Skin of body (tissue), 2 donors: ENCODE data around the gene LEFTY1. TPM values are rescaled to one million over a fixed set of nuclear protein-coding genes. Genes with fewer than 3 reads are reported as not detected.

Experiments used
- DNase-seq: peaks from one replicate; lab custom pipeline; 2025; lab: John Stamatoyannopoulos, UW
- total RNA-seq: library from RNA; depleted of rRNA; stranded (reverse); fragments of >200 nt; gene quantifications from one replicate; pipeline ENCODE4 v1.2.3, GENCODE V29; 2014

The LEFTY1 gene
- total RNA-seq, 1 donor from 2014 or later, result 0.30 TPM

DNA sequence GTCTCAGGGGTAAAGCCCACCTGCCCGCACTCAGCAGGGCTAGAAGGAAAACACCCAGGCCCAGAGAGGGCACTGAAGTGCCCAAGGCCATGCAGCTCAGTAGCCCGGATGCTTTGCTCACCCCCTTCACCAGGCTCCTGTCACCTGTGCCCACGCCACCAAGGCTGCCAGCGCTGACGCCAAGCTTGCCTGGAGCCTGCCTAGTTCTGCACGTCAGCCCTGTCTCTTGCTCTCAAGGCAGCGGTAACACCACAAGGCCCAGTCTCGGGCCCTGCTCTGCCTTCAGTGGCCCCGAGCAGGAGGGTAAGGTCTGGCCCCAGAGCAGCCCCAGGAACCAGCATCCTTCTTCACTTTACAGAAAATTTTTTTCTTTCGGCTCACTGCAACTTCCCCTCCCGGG lies 14.5 kb downstream of the LEFTY1 start:
- DNase-seq, result no peak

DNA sequence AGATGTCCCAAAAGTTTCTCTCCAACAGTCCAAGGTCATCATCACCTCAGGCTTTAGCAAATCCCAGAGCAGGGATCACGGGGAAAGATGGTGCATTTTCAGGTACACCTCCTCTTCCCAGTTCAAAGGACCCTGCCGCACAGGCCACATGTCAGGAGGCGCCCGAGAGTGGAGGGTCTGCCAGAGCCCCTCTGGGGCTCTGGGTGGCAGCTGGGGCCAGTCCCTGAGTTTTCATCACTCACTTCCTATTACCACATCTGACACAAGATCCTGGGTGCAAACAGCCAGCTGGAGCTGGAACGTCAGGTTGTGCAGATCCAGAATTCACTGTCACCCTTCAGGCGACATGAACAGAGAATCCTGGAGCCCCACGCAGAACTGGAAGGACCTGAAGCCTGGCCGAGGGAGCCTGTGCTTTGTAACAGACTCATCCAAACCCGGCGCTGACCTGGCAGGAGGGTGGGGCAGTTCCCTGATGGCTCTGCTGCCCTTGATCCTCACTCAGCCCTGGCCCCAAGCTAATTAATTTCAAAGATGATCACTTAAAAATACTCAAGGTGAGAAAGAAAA lies 15.6 kb downstream of the LEFTY1 start:
- DNase-seq, result no peak

DNA sequence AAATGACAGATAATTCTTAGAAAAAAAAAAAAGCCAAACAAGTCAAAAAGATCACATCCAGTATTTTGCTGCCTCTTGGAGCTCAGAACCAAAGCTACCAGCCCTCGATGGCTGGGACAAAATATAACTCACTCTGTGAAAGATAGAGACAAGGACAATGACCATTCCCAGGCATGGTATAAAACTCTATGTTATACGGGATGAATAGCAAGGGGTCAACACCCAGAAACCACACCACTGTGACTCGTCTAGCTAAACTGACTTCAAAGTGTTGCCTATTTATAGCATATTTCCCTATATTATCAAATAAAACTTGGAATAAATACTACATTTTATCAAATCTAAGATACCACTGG lies 16.9 kb downstream of the LEFTY1 start:
- no peak for DNase-seq

DNA sequence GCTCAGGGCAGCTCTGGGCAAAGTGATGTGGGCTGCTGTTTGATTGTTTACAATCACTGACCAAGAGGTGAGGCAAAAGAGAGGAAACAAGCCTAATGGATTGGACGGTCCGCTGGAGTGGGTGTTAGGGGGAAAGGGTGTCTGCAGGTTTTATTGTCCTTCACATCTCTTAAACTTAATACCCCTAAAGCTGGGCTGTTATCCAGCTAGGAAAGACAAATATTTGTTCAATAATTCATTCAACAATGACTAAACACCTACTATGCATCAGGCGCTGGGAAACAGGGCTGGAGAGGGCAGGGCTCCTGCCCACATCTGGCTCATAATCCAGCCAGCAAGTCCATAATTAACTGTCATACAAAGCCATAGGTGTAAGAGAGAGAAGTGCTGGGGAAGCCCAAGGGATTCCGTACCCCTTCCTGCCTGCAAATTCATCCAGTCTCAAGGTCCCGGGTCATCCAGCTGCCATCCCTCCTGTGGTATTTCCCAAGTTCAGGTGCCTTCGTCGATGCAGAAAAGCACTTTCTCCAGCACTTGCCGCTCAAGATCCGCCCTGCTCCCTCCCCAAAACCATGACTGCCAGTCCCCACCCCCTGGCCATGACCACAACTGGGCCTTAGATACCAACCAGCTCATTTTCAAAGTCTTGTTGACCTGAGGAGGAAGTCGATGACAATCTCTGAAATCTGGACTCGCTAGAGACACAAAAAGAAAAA lies 17.4 kb downstream of the LEFTY1 start:
- DNase-seq, result no peak

DNA sequence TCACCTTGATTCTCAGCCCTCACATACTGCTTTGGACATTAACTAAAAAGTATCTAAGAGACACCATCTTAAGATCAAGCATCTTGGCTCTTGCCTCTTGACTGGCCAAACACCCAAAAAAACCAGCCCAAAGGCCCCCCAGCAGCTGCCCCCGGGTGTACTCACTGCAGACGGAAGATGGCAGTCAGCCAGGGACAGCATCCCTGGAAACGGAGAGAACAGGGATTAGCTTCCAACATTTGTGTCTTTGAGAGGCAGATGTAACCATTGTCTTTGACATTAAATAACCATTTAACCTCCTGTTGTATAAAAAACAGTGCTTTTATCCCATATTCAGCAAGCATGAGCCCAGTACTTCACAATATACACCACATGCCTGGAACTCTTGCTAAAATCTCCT lies 18.0 kb downstream of the LEFTY1 start:
- DNase-seq, result no peak

DNA sequence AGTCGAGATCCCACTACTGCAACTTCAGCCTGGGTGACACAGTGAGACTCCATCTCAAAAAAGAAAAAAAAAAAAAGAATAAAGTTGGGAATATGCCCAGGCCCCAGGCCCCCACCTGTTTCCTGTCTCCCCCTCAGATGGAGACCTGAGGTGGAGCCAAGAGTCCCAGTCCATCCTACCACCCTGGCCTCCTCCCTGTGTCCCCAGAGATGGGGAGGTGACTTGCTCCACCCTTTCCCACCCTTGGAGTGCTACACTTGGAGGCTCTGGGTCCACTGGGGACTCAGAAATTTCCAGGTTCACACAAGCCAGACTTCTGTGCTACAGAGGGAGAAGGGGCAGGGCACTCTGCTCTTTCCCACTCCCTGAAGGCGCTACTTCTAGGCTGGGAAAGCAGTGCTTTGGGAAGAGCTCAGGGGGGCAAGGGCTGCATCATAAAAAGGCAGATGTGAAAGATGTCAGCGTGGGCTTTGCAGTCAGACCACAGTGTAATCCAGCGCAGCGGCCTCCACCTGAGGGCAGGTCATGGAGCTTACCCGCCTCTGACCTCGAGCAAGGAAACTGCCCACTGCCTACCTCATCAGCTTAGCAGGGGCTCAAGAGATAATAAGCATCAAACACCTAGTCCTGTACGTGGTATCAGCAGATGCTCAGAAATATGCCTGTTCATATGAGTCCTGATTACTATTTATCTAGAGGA lies 20.2 kb downstream of the LEFTY1 start:
- no peak for DNase-seq

DNA sequence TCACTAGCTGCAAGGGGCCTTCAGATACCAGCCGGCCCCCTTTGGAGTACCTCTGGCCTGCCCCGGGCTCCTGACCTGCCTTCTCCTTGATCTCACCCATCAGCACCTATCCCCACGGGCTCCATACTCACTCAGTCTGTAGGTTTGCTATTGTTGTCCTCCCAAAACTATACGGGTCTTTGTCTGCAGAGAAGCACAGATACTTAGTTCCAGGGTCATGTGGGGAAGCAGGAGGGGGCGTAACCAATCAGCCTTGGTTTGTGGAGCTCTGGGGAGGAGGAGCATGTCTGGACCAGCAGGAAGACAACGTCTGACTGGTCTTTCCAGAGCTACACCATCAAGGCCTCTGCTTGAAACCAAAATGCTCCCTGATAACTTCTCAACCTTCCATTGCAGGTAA lies 22.0 kb downstream of the LEFTY1 start:
- DNase-seq, result no peak

DNA sequence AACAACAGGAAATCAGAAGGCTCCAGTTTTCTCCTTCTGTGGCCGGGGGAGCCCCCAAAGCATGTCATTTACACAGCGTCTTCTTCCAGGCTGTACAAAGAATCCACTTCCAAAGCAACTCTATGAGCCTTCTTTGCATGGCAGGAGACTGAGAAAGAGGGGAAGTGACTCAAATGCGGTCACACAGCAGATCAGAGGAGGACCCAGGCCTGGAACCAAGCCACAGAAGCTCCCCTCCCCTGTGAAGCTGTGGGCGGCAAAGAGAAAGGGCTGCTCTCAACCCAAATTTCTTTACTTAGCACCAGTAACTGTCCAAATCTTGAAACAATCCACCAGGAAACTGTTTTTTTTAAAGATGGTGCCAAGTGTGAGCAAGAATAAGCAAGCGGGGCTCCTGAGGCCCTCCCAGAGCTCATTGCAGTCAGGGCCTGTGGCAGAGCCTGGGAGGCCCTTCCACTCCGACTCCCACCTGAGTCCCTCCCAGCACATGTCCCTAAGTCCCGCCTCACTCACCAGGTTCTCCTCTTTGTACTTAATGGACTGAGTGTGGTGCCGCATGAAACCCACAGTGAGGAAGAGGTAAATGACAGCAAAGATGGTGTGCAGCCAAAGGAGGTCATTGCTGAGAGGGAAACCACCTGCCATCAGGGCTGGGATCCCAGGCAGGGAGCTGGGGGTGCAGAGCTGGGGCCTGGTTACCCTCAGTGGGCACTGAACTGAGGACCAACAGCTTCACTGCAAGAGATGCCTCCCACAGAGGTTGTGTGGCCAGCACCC lies 22.7 kb downstream of the LEFTY1 start:
- no peak for DNase-seq

DNA sequence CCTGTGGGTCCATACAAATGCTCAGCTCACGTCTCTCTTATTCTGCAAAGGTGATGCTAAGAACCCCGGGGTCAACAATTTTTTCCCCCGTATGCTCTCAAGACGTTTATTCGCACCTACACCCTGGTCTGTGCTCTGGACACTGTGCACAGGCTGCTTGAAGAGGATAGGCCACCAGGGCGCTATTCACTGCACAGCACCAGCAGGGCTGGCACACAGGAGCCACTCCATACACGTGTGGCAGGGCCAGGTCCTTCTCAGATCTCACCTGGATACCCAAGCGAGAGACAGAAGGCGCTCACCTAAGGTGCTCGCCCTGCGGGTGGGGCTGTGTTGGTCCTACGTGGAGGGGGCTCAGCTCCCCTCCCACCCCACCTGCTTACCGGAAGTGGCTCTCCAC lies 23.4 kb downstream of the LEFTY1 start:
- no peak for DNase-seq

DNA sequence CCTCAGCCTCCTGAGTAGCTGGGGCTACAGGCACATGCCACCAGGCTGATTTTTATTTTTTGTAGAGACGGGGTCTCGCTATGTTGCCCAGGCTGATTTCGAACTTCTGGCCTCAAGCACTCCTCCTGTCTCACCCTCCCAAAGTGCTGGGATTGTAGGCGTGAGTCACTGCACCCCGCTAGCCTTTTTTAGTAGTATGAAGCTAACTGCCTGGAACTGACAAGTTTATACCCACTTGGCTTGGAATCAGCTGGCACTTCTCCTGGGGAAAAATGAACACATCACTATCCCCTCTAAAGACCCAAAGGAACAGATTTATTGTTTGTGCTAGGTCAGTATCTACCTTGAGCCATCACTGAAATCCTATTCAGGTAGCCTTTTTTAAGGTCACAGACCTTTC lies 25.8 kb downstream of the LEFTY1 start:
- no peak for DNase-seq

DNA sequence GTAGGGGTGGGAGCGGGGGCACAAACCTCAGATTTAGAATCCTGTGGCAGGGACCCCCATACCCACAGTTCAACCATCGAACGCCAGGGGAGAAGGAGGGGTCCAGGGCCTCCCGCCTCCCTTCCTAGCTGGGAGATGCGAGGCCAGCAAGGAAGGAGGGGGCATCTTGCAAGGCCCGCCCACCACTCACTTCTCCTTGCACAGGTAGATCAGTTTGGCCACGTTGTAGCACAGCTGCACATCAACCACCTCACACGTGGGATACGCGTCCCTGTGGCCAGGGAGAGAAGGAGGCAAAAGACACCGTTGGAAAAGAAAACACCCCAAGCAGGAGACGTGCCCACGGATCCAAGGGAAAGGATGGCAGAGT lies 26.4 kb downstream of the LEFTY1 start:
- DNase-seq, result no peak

DNA sequence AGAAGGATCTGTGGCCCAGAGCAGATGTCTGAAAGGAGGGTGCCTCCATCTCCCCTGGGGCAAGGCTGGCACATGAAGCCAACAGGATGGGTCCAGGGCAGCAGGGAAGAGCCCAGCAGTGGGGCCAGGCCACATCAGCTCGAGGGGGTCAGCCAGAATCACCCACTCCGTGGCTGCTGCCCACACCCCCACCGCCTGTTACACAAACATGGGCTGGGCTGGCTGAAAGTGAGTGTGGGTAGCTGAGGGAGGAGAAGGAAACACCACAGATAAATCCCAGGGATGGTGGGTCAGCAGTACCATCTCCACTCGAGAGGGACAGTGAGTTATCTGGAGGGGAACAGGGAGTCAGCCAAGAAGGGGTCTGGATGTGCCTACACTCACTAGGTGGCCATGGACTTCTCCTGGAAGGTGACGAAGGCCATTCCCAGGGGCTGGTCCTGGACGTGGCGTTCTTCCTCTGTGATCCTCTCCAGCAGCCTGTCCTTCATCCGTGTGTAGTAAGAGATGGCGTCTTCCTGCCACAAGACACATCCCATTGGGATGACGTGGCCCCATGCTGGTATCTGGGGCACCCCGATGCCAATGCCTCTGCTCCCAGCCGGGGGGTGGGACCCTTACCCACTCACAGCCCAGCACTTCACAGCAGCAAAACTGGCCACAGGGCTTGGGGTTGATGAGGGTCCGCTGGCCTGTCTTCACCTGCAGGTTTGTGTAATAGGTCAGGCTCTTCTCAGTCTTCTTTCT lies 26.9 kb downstream of the LEFTY1 start:
- no peak for DNase-seq

DNA sequence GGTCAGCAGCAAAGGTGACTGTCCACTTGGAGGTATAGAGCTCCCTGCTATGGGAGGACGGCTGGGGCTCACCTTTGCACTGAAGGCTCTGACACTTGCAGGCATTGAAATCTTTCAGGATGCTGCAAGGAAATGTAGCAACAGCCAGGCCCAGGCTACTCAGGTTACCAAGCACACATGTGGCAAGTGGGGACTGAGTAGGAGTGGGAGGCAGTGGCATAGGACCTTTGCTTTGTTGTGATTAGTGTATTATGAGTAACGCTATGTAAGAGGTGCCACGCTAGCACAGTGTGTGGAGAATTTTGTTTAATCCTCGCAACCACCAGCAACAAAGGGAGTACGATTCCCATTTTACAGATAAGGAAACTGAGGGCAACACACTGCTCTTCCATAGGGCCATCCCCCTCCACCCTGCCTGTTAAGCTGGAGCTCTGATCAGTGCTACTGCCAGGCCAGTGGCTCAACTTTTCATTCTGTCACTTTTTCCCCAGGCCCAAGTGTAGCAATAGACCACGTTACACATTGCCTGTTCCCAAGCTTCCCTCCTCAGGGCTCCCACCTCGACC lies 28.0 kb downstream of the LEFTY1 start:
- no peak for DNase-seq

DNA sequence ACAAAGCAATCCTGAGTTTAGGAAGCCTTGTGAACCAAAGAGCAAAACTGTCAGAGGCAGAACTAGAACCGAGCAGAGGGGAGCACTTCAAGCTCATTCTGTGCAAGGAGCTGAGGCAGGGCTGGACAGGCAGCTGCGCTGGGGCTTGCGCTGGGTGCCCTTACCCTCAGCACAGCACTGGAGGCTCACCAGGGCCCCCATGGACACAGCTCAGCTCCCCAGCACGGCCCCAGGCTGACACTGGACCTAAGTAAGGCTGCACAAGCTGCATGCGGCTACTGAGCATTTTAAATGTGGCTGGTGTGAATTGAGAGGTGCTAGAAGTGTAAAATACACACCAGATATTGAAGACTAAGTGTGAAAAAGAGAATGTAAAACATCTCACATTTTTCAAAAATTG lies 28.8 kb downstream of the LEFTY1 start:
- no peak for DNase-seq

DNA sequence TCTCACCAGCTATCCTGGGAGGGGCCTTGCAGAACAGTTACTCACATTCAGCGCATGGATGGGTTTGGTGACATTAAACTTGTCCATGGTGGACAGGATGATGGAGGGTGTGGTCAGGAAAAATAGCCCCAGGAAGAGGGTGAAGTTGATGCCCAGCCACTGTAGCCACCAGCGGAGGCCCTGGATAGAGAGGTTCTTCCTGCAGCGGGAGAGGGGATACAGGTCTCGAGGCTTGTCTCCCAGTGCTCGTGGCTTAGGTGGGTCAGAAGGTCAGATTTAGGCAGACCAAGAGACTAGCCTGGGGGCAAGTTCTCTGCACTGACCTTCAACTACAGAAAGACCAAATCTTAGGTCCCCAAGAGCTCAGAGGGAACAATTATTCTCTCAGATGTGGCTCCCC lies 29.8 kb downstream of the LEFTY1 start:
- DNase-seq, result no peak

DNA sequence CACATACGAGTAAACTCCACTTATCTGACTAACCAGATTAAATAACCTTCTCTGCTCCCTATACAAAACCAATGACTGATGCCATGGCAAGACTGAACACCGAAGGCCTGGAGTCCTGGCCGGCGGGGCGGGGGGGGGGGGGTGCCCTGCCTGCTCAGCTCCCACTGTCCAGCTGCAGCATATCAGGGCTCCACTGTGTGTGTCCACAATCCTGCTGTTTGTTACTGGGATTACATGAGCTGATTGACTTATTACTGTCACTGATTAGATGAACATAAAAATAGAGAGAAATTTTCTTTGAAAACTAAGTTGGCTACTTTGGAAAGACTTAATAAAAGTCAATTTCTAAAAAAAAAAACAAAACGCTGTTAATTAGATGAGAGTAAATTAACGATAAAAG lies 31.7 kb downstream of the LEFTY1 start:
- DNase-seq, result no peak

DNA sequence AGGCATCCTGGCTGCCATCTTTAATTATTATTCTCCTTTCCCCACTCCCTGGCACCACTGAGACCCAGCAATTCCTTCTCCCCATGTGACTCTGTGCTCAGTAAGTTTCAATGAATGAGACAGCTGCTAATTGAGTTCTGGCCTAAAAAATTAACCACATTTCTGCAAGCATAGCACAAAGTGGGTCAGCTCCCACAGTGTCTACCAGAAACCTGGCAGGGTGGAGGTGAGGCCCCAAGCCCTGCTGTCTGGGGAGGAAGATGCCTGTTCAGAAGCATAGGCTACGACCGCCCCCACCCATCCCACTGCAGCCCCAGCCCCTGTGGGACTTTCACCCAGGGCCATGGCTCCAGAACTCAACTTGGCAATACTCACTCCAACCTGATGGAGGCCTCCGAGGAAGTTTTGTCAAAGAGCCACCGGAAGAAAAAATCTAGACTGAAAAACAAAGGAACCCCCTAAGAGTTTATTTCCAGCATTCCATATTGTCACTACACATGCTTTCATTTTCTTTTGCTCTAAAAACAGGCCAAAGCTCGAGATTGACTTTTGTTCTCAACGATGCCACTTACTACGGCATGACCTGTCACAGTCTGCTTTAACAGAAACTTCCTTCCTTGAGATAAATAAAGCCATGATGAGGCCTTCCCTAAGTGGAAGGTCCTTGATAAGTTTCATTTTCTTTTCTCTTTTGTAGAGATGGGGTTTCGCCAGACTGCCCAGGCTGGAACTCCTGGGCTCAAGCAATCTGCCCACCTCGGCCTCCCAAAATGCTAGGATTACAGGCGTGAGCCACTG lies 33.2 kb downstream of the LEFTY1 start:
- DNase-seq, result no peak

DNA sequence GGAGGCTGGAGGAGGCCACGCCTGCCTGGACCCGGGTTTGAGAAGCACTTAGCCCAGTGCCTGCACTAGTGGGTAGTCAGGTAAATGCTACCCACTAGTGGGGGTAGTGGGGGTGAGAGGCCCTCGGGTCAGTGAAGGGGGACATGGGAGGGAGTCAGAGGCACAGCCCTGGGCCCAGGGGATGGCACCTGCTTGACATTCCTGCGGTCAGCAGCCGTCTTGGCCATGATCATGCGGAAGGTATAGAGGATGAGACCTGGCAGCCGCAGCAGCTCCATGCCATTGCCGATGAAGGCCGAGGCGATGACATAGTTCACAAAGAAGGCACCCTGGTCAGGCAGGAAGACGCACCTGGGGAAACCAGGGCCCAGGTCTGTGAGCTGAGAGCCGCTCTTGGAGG lies 35.5 kb downstream of the LEFTY1 start:
- DNase-seq, result no peak

DNA sequence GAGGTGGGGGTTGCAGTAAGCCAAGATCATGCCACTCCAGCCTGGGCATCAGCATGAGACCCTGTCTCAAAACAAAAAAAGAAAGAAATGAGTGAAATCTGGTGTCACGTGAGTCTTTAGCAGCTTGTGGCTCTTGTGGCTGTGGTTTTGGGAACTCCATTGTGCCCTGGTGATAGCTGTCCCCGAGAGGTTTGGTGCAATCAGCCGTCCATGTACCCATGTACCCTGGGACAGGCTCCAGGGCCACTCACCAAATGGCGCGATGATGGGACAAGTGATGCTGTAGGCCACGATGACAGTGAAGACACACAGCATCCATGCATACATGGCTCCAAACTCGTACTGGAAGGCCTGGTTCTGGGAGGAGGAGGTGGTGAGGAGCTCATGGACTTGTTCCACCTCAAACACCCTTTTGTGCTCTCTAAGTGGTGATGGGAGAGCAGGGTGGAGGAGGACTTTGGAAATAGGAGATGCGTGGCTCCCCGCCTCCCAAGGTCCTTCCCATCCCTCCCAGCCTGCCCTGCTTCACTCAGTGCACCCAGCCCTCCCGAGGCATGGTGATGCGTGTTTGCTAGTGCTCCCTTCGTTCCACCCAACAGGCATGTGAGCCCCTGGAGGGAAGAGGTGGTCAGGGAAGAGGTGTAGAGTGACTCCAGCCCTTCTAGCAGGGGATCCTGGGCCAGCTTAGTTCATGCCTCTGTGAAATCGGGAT lies 36.4 kb downstream of the LEFTY1 start:
- DNase-seq, result no peak

DNA sequence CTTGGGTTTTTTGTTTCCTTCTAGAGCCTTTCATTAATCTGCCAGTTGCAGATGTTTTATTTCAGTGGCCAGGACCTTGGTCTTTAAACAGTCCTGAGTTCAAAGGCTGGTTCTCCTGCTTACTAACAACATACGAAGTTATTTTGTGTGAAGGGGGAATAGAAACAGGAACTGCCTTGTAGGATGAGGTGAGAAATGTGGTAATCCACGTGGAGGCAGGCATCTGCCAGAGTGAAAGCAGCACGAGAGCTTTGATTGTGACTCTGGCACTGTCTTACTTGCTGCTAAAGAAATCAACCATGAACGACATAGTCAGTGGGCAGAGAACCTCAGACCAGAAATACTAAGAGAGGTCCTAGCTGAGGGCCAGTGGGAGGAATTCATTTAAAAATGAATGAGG lies 37.1 kb downstream of the LEFTY1 start:
- DNase-seq, result no peak
